HG02763 (cell line): ENCODE measurements around the gene CASK.

Source experiments
- ATAC-seq: cut with Tn5 transposase; IDR thresholded peaks from one replicate; pipeline ENCODE4 v1.9.1; 2021; ENCODE audit warnings: mild to moderate bottlenecking, moderate library complexity; ENCODE audit not compliant: unreplicated experiment

CASK gene, protein sequence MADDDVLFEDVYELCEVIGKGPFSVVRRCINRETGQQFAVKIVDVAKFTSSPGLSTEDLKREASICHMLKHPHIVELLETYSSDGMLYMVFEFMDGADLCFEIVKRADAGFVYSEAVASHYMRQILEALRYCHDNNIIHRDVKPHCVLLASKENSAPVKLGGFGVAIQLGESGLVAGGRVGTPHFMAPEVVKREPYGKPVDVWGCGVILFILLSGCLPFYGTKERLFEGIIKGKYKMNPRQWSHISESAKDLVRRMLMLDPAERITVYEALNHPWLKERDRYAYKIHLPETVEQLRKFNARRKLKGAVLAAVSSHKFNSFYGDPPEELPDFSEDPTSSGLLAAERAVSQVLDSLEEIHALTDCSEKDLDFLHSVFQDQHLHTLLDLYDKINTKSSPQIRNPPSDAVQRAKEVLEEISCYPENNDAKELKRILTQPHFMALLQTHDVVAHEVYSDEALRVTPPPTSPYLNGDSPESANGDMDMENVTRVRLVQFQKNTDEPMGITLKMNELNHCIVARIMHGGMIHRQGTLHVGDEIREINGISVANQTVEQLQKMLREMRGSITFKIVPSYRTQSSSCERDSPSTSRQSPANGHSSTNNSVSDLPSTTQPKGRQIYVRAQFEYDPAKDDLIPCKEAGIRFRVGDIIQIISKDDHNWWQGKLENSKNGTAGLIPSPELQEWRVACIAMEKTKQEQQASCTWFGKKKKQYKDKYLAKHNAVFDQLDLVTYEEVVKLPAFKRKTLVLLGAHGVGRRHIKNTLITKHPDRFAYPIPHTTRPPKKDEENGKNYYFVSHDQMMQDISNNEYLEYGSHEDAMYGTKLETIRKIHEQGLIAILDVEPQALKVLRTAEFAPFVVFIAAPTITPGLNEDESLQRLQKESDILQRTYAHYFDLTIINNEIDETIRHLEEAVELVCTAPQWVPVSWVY

DNA sequence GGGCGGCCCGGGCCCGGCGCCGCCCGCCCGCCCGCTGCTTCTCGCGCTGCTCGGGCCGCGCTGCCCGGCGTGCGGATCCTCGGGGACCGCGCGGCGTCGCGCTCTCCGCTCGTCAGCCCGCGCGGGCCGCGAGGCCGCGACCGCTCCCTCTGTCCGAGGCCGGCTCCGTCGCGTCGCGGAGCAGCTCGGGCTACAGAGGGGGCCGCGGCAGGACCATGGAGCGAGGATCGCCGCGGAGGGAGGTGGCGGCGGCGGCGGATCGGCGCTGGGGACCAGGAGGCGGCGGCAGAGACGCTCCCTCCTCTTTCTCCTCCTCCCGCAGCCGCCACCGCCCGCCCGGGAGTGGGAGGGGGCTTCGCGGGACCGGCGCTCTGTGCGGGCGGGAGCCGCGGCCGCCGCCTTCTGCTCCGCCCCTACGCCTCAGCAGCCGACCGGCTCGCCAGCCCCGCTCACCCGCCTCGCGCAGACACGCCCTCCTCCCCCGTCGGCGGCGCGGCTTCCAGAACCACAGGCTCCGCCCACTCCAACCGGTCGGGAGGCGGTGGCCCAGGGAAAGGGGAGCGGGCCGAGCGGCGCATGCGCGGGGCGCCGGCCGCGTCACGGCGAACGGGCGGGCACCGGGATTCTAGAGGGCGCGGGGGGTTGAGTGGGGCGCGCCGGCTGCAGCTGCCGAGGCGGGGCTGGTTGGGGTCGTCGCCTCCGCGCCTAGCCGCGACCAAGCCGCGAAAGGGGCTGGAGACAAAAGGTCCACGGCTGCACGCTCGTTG is at the start of gene CASK:
Gene CASK (minus strand): TSS at position 344 of the 767 bp plus-strand sequence. CDS start 566 bp downstream, outside the sequence.
- ATAC-seq, result peak; percentile 76

DNA sequence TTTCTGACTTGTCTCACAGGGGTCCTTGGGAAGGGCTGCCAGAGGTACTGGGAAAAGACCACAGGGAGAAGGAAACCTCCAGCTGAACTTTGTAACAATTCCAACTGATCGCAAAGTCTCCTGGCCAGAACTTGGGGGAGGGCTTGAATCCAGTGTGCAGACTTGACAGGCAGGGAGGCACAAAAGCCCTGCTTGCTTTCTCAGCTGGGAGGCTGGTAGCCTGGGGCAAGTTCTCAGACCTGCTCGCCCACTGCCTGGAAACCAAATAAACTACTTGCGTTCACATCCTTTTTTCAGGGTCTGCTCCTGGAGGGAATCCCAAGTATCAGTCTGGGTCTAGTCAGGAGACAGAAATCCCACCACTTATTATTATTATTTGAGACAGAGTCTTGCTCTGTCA is 48.0 kb upstream of the CASK start:
- ATAC-seq, result no peak

DNA sequence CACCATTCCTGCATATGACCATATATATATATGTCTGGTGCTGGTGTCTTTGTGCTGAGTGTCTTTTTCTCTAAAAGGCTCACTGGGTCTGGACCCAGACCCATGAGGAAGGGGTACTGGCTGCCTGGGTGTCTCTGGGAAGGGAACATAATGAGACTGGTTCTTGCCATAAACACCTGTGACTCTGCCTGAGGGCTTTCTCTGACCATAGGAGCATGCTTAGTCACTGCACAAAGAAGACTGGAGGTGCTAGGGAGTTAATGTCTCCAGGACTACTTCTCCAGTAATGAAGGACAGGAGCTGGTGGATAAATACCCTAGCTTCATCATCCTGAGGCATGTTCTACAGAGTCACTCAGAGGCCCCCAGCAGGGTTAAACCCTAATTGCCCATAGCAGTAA is 47.1 kb upstream of the CASK start:
- no peak for ATAC-seq

DNA sequence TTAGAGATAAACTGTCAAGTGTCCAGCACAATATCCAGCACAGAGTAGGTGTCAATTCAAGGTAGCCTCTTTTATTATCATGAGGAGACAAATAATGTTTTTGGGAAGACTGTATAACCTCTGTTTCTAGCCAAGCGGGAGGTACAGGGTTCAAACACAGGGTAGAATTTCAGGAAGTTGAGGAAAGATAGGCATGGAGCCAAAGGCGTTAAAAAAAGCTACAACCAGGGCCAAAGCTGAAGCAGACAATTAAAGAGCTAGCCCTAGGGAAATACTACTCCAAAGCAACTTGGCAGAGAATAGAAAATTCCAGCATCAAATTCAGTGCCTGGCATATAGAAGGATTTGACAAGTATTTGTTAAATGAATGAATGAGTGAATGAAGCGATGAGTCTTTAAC is 40.0 kb upstream of the CASK start:
- no peak for ATAC-seq

DNA sequence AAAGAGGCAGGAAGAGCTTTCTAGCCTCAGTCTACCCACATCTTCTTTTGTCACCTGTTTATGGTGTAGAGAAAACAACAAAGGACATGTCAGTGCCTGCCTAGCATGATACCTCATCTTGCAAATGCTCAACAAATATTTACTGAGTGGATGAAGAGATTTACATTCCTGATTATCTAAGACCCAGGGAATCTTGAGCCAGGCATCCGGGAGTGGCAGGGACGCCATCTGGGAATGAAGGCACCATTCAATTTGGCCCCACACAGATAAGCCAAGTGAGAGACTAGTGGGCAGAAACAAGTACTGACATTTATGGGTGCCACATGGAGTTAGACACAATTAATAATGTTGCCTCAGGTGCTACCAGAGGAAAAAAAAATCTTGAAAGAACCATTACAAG is 36.8 kb upstream of the CASK start:
- no peak for ATAC-seq

DNA sequence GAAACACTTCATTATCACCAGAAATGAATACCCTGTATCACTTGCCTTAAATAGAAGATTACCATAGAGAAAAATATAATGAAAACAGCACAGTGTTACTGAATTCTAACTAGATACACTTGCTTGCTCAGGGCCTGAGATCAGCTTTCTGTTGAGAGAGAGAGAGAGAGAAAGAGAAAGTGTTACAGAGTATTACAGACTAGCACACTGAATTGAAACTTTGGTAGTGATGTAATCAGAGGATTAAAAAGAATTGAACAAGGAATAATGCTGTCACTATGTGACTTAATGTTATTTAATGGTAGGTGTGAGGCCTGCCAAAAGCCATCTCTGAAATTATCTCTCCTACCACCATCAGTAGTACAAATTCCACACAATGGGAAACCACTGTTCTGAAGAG is 35.5 kb upstream of the CASK start:
- ATAC-seq, result no peak

DNA sequence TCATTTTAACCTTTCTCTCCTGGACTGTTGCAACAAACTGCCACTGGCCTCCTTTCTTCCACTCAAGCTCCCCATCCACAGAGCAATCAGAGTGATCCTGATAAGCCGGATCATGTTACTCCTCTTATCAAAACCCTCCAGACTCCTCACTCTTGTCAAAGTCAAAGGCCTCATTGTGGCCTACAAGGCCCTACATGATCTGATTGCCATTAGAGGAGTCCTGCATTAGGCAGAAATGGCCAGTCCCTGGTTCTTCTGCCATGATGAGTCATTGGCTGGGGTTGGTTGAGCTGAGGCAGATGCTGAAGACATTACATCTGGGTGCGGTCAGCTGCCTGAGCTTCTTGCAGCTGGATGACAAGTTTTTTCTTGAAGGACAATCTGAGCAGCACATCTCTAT is 32.7 kb upstream of the CASK start:
- ATAC-seq, result no peak

DNA sequence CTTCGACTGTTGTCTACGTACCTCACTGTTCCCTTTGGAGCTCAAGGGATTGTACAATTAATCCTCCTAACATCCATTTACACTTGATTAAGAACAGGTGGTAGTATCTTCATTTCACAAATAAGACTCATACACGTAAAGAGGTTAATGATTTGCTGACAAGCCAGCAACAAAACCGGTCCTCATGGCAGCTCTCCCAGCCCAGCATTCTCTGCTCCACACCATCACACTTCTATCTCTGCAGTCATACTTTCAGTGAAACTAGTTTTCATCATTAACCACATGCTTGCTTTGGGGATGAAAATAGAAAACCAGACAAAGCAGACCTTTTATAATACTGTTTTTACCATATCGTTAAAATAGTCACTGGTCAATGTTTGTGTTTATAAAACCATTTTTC is 28.7 kb upstream of the CASK start:
- ATAC-seq, result no peak

DNA sequence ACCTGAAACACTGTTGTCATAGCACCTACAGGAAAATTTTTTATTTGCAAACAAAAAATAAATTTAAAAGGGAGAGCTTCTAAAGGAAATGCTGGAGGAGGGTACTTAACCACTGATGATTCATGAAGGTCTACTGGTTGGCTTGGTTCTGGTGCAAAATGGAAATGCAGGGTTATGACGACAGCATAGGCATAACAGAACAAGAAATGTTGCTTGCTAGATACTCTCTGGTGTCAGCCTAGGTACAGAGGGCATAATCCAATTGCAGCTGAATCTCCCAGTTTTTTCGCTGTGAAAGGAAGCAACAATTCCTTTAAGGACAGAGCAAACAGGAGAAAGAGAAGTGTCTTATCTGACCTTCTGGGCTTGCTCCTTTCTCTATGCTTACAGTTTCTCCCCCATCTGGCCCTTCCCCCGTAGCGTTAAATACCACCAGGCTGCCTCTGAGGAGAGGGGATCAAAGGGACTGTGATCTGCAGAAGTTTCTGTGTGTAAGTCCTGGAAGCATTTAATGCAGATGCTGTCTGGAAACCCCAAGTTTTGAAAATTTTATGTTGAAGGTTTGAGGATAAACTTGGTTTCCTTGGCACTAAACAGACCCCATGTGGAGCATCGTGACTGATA is 23.7 kb upstream of the CASK start:
- ATAC-seq, result no peak

DNA sequence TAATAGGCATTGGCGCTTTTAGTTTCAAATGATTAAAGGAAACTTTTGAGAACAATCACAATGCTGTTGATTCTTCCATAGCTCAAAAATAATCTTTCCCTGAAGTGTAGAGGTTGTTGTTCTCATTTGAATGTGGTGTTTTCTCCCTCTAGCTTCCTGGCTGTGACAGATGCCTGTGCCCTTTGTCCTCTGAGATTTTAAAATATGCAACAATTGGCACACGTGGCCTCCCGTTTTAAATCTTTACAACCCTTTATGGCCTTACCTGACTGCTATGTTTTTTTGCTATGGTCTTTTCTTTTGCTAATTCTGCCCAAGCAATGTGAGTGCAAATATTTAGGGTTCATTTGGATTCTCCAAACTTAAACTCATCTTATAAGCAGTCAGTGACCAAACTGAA is 22.9 kb upstream of the CASK start:
- no peak for ATAC-seq

DNA sequence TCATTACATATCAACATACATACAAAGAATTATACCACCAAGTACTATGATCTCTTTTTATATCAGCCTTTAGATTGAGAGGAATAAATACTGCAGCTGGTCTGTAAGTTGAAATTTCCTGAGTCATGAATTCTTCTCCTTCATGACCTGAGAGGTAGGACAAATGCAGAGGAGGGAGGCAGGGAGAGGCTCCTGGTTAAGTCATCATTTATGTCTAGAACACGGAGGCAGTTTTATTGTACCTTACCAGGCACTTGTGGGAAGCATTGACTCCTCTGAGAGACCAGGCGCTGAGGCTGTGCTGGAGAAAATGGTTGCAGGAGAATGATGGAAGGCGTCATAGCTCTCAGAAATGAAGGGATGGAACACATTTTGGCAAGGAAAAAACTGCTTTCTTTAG is 12.5 kb upstream of the CASK start:
- ATAC-seq, result no peak

DNA sequence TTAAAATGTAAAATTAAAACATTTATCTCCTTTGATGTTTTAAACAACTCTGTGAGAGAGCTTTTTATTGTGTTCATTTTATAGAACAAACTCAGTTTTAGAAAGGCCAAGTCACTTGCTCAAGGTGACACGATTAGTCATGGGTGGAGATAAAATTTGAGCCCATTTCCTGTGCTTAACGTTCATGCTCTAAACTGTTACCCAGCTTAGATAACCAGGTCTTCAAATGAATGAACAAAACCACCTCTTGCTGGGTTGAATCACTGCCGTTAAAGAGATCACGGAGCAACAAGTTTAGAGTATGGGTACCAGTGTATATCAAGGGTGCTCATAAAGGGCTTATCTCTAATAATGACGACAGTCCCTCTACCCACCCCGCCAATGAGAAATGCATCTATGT is 10.2 kb upstream of the CASK start:
- no peak for ATAC-seq

DNA sequence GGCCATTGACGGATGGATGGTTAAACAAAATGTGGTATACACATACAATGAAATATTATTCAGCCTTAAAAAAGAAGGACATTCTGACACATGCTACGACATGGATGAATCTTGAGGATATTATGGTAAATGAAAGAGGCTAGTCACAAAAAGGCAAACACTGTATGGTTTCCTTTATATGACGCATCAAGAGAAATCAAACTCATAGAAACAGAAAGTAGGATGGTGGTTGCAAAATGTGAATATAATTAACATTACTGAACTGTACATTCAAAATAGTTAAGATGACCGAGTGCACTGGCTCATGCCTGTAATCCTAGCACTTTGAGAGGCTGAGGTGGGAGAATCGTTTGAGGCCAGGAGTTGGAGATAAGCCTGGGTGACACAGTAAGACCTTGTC is 9.5 kb upstream of the CASK start:
- no peak for ATAC-seq

DNA sequence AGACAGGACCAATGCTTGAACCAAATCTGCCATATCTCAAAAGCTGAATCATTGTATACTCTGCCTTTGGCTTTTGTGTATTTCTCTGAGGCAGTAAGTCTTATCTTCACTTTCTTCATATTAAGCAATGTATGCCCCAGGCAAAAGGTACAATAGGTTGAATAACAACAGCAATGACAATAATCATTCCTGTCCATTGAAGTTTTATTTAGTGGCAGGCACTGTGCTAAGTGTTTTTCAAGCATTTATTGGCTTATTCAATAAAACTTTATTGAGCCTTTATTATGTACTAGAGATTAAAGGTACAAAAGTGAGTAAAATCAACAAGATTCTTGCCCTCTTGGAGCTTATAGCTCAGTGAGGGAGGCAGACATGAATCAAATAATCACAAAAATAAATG is 8.2 kb upstream of the CASK start:
- ATAC-seq, result no peak

DNA sequence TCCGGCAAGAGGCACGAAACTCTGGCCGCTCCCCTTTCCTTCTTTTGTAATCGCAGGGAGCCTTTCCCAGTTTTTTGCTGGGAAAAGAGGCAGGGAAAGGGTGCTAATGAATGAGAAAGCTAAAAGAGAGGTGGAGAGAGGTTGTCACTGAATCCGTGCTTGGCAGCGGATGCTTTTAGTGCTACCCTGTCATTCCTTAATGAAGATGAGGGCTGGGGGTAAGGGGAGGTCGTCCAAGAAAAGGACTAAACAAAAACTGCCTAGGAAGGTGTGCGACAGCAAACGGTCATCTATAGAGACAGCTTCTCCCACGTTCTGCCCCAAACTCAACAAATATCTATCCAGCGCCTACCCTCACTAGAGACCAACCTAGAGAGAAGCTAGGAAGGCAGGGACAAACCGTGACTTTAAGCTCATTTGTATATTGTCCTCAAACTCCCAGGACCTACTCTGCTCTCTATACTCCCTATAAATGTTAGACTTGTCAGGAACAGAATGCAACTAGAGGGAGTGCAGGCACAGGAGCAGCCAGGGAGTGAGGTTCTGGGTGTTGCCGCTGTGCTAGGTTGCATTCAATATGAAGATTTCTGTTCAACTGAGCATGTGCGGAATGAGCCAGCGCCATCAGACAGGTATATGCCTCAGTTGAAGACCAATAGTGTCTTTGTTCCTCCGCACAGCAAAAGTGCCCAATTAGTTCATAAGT is 777 bp upstream of the CASK start:
- no peak for ATAC-seq

DNA sequence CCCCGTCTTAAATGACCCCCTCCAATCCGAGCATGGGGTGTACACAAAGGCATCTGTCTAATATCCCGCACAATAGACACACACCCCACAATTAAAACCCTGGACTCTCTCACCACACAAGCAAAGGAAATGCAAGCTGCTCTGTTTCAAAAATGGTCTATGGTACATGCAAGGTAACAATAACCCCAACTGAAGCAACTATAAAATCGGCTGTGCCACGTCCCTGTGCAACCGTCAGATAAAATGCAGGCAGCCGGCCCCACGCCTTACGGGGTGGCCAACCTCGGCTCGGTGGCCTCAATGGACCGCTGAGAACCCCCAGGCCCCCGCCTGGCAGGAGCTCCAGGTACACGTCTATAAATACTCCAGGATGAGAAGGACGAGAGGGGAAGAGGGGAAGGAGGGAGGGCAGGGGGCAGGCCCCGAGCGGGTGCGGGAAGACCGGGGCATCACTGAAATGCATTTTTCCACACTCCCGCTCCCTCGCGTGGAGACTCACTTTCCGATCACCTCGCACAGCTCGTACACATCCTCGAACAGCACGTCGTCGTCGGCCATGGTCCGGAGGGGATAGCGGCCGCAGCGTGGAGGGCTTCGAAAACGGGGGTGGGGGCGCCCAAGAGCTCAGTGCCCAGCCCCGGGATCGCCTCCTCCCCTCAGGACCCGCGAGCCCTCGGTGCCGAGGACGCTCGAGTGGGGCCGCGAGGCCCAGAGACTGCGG is 763 bp downstream of the CASK start:
- peak; percentile 28 for ATAC-seq

DNA sequence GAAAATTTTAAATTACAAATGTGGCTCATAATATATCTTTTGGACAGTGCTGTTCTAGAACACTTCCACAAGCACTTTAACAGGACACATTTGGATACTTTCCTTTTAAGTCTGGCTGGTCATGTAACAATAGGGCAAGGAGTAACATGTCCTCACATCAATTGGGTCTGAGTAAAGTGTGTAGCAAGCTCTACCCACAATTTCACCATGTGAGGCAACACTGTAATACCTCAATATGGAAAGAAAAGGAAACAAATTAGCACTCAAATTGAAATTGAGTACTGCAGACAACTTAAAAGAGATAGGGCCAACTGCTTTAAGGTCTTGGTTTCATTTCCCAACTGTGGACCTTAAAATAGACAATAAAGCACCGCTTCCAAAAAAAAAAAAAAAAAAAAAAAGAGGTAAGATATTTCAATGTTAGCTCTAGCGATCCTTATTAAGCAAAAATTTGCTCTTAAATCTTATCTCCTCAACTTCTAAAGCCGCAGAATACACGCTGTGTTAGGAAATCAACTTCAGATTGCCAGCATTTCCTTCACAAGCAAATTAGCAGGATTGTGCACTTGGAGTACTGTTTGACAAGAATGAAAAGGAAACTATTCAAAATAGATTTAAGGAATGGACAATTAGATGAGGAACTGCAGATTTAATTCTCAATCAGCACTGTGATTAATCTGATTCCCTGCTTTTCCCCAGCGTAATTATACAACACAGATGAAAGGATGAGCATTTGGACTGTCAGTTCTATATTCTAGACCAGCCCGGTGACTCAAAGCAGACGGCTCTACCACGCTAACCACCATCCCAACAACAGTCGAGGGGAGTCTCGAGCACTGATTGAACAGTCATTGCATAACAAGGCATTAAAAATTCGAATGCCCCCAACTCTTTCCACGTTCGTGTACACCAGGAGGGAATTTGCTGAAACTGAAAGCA is 1.6 kb downstream of the CASK start:
- ATAC-seq, result no peak

DNA sequence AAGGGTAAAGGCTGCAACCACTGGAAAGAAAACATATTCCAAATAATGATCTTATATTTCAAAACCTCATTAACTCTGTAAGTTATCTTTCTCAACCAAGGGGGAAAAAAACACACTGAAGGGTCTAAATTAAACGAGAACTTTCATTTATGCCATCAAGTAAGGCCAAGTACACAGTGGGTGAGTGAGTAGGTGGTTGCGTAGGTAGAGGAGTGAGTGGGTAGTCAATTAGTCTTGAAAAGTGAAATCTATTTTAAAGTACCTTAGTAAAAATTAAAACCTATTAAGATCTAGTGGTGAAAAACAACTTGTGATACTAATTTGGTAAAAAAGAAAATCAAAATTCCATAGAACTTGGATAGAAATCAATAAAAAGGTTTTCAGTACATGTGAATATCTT is 3.5 kb downstream of the CASK start:
- ATAC-seq, result no peak

DNA sequence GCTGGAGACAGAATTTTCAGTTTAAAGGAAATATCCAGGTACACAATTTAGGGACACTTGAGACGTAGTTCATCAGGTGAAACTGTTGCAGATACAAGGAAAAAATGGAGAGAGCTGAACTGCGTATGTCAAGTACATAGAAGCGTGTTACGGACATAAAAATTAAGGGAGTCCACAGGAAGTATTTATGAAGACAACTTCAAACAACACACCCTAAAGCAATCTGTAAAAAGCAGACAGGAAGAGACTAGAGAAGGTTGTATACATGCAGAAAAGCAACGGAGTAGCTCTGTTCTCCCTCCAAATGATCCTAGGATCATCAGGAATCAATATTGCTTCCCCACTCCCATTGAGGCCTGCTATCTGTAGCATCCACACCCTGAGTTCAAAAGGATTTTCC is 5.8 kb downstream of the CASK start:
- no peak for ATAC-seq
